ENCODE data around the gene LGALS8.

Gene LGALS8

DNA sequence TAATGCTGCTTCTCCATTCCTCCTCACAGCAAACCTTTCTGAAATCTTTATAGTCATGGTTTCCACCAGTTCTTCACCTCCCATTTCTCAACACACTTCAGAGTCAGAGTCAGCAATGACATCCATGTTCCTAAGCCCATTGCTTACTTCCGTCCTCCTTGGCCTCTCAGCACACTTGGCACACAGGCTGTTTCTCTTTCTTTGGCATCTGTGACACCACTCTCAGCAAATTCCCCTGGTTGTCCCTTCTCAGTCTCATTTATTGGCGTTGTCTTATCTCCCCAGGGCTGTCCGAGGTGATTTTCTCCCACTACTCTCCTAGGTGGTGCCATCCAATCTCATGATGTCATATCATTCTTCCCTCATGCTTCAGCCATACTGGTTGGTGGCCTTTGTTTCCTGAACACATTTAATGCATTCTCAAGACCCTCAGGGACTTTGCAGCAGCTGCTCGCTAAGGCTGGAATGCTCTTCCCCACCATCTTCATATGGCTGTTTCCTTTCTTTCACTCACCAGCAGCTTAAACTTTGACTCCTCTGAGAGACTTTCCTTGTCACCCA is 3.3 kb upstream of the LGALS8 start:
- DNase-seq (ENCODE audit: low spot score) = no peak
- peak overlapping the region in 1 of 2 donors; percentile 28 for H3K27ac ChIP-seq
- no peak overlapping the region for H3K4me3 ChIP-seq
- TF ChIP-seq, protein P1, sequence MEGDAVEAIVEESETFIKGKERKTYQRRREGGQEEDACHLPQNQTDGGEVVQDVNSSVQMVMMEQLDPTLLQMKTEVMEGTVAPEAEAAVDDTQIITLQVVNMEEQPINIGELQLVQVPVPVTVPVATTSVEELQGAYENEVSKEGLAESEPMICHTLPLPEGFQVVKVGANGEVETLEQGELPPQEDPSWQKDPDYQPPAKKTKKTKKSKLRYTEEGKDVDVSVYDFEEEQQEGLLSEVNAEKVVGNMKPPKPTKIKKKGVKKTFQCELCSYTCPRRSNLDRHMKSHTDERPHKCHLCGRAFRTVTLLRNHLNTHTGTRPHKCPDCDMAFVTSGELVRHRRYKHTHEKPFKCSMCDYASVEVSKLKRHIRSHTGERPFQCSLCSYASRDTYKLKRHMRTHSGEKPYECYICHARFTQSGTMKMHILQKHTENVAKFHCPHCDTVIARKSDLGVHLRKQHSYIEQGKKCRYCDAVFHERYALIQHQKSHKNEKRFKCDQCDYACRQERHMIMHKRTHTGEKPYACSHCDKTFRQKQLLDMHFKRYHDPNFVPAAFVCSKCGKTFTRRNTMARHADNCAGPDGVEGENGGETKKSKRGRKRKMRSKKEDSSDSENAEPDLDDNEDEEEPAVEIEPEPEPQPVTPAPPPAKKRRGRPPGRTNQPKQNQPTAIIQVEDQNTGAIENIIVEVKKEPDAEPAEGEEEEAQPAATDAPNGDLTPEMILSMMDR (IDR thresholded peaks at IDR 0.05) = no peak

DNA sequence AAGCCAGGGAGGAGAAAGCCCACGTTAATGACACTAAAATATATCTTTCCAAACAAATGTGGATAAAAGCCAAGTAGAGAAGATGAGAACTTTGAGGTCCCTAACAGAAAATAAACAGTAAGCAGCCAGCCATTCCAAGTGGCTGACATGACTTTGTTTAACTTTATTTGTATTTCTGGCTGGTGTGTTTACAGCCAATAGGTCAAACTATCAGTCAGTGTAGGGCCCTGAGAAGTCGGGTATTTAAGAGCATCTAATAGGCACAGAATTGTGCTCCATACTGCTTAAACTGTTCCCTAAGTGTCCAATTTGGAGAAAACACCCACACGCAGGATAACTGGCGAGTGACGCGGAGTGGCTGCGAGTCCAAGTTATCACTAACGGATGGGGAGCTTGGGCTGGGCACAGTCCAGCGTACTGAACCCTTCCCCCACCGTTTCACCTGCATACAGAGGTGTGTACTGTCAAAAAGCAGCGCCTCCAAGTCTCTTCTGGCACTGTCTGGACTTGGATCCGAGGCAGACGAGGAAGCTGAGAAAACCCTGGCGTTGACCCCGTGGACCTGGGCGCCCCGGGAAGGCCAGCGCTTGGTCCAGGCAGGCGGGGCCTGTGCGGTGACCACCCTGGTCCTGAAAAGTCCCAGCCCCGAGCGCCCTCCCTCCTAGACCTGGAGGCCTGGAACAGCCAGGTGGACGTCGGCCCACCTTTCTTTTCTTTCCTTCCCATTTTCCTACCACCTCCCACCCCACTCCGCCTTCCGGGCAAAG is 662 bp upstream of the LGALS8 start:
- peak overlapping the region; percentile 89 to 96 for H3K27ac ChIP-seq
- TF ChIP-seq, protein P1 (IDR thresholded peaks at IDR 0.05) = no peak
- DNase-seq (ENCODE audit: low spot score) = no peak
- peak overlapping the region; percentile 96 for H3K4me3 ChIP-seq

DNA sequence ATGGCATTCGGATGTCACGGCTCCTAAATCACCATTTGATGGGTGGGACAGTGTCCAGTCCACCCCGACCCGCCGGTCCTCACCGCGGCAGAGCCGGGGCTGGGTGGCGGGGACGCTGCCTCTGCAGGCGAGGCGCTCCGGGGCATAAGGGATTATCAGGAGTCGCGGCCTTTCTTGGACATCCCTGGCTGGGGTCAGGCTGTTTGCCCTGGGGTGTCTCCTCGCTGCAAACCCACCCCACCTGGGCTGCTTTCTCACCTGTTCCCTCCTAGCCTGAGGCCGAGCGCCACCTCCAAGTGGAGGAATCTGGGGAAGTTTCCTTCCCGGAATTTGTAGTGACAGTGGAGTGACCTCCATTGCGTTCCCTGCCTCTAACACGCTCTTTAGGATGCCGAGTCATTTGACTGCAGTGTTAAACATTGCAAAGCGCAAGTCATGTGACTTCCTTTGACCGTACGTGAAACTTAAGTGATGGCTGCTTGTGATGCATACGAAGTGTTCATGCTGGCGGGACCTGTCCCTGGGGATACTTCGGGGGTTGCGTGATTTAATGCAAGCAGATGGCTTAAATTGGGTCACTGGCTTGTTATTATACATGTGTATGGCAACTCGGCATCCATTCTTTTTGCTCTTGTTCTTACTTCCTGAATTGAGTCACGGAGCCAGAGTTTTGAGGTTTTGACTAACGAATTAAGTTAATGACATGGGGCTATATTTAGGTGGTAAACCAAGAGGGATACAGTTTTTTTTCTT is 536 bp downstream of the LGALS8 start:
- Histone ChIP-seq H3K4me3 (peak overlapping the region; percentile 96), H3K27ac (peak overlapping the region; percentile 89 to 96)
- DNase-seq (ENCODE audit: low spot score) = peak; percentile 77
- TF ChIP-seq, protein P1 (IDR thresholded peaks at IDR 0.05) = no peak

DNA sequence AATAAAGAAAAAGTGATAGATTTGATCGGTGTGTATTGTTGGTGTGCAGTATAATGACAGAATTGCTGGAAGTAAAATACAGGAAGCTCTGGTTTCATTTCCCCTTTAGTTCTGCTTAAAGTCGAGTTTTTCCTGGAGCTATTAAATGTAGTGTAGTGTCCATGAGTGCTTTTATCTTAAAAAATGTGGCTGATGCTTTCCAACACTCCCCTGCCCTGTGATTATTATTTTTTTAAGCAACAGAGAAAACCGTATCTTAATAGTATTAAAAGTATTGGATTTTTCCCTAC is 1.1 kb downstream of the LGALS8 start:
- TF ChIP-seq, protein P1 (IDR thresholded peaks at IDR 0.05) = no peak
- DNase-seq (ENCODE audit: low spot score) = no peak
- H3K4me3 ChIP-seq = peak overlapping the region; percentile 96
- H3K27ac ChIP-seq = peak overlapping the region; percentile 89 to 96

DNA sequence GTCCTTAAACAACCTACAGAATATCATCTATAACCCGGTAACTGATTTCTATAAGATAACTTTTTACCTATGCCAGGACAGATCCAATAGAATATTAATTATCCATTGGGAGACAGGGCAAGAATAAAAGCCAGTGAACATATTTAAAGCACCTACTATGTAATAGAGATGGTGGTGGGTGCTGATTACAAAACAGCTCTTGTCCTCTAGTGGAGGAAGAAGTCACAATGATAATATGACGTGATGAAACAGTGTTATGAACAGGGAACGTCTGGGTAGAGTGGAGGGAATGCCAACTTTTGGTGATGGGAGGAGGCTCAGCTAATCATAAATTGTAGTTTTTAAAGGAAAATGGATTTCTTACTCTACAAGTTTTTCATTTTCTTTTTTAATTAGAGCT is 2.3 kb downstream of the LGALS8 start:
- no peak overlapping the region for H3K4me3 ChIP-seq
- no peak overlapping the region for H3K27ac ChIP-seq
- TF ChIP-seq, protein P1 (IDR thresholded peaks at IDR 0.05) = no peak
- no peak for DNase-seq (ENCODE audit: low spot score)

DNA sequence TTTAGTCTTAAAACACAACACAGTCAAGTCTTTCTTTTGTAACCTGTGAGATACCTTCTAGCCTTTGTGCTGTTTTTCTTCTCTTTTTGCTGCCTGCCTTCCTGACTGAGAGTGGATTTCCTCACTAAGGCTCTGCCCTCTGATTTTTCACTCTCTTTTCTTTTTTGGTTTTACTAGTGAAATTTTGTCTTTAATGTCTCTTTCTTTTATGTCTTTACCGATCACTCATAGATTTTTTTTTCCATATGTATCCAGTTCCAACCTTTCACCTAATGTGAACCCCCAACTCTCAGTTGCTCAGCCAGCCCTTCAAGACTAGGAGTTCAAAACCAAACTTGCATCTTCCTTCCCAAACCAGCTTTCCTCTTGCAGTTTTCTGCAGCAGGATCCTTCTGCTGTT is 6.5 kb downstream of the LGALS8 start:
- Histone ChIP-seq H3K4me3 (no peak overlapping the region), H3K27ac (no peak overlapping the region)
- TF ChIP-seq, protein P1 (IDR thresholded peaks at IDR 0.05) = no peak
- no peak for DNase-seq (ENCODE audit: low spot score)

Measured in coronary artery (tissue), 2 donors.